CD14-positive monocyte (primary cell): Measurements from ENCODE around the gene CPED1. TPM values are rescaled to one million over a fixed set of nuclear protein-coding genes. Genes with fewer than 3 reads are reported as not detected.

Experiments used
- DNase-seq, 3 donors: peaks; one replicate each; pipeline ENCODE4 v3.0.0-alpha.2; 2011 to 2022
- H2AFZ ChIP-seq: 2 replicates; pipeline ENCODE4 v1.6.0; 2012; ENCODE audit warnings: mild to moderate bottlenecking, low read depth, low read length, inconsistent platforms; ENCODE audit not compliant: insufficient read depth, poor library complexity, severe bottlenecking
- H3K27ac ChIP-seq, 2 donors: 1 replicate in 1 of 2; 2 replicates in 1 of 2; pipeline ENCODE4 v1.5.1; 2012 to 2013; ENCODE audit warnings: low read length in 2 of 2, control low read depth in 1 of 2, inconsistent platforms in 1 of 2, low read depth in 1 of 2, mild to moderate bottlenecking in 1 of 2
- H3K27me3 ChIP-seq, 2 donors: one replicate each; pipeline versions ENCODE4 v1.6.0 to v1.6.1; 2011 to 2013; ENCODE audit warnings: low read length in 2 of 2; ENCODE audit not compliant: control insufficient read depth in 2 of 2, insufficient read depth in 2 of 2
- H3K36me3 ChIP-seq, 2 donors: replicated peaks in 1 of 2; 1 replicate in 1 of 2; 2 replicates in 1 of 2; pipeline versions ENCODE4 v1.5.1 to v1.6.1; 2012 to 2013; ENCODE audit warnings: low read length in 2 of 2, control low read depth in 1 of 2, inconsistent platforms in 1 of 2, mild to moderate bottlenecking in 1 of 2; ENCODE audit not compliant: insufficient read depth in 2 of 2, control insufficient read depth in 1 of 2
- H3K4me1 ChIP-seq, 2 donors: 1 replicate in 1 of 2; 2 replicates in 1 of 2; pipeline versions ENCODE4 v1.5.1 to v1.6.1; 2012 to 2013; ENCODE audit warnings: low read length in 2 of 2, control low read depth in 1 of 2, inconsistent platforms in 1 of 2, mild to moderate bottlenecking in 1 of 2, moderate library complexity in 1 of 2; ENCODE audit not compliant: insufficient read depth in 2 of 2, control insufficient read depth in 1 of 2
- H3K4me2 ChIP-seq: replicated peaks from 2 replicates; pipeline ENCODE3; 2012; ENCODE audit warnings: low read length, moderate library complexity, mild to moderate bottlenecking; ENCODE audit not compliant: poor library complexity, severe bottlenecking; ENCODE audit errors: extremely low read depth
- H3K4me3 ChIP-seq, 3 experiments: fragments of 200-600 bp in 1 of 3; sonication (generic) in 1 of 3; replicated peaks in 1 of 3; 1 replicate in 2 of 3; 2 replicates in 1 of 3; pipeline ENCODE4 v1.5.1; 2011 to 2013; ENCODE audit warnings: low read length in 3 of 3, mild to moderate bottlenecking in 3 of 3, control low read depth in 2 of 3, low read depth in 2 of 3, inconsistent platforms in 1 of 3, moderate library complexity in 1 of 3
- H3K79me2 ChIP-seq: 2 replicates; pipeline ENCODE4 v1.6.0; 2012; ENCODE audit warnings: mild to moderate bottlenecking, control low read depth, inconsistent platforms, low read length, moderate library complexity; ENCODE audit not compliant: insufficient read depth
- H3K9ac ChIP-seq: 2 replicates; pipeline ENCODE4 v1.6.0; 2017; ENCODE audit warnings: low read length, mild to moderate bottlenecking; ENCODE audit not compliant: insufficient read depth, poor library complexity, severe bottlenecking
- H3K9me3 ChIP-seq, 2 donors: replicated peaks in 1 of 2; 1 replicate in 1 of 2; 2 replicates in 1 of 2; pipeline versions ENCODE4 v1.5.1 to v1.6.1; 2012 to 2013; ENCODE audit warnings: low read length in 2 of 2, control low read depth in 1 of 2; ENCODE audit not compliant: control insufficient read depth in 1 of 2, insufficient read depth in 1 of 2
- H4K20me1 ChIP-seq: 2 replicates; pipeline ENCODE4 v1.6.0; 2012; ENCODE audit warnings: mild to moderate bottlenecking, low read length, control low read depth, moderate library complexity; ENCODE audit not compliant: insufficient read depth
- H3K27ac Mint-ChIP-seq, 7 donors: one replicate each; pipeline ENCODE4 v1.8.0; 2020; ENCODE audit warnings: mild to moderate bottlenecking in 7 of 7, mixed read lengths in 7 of 7, moderate library complexity in 6 of 7, inconsistent platforms in 2 of 7
- H3K27me3 Mint-ChIP-seq, 3 donors: one replicate each; pipeline ENCODE4 v1.8.0; 2021 to 2022; ENCODE audit warnings: low read depth in 3 of 3, mild to moderate bottlenecking in 3 of 3, mixed read lengths in 3 of 3, moderate library complexity in 3 of 3, inconsistent platforms in 1 of 3
- H3K36me3 Mint-ChIP-seq, 2 donors: one replicate each; pipeline ENCODE4 v1.8.0; 2020; ENCODE audit warnings: mixed read lengths in 2 of 2, inconsistent platforms in 1 of 2, mild to moderate bottlenecking in 1 of 2
- H3K4me1 Mint-ChIP-seq: one replicate; pipeline ENCODE4 v1.8.0; 2020; ENCODE audit warnings: mild to moderate bottlenecking, mixed read lengths
- H3K4me3 Mint-ChIP-seq, 2 donors: one replicate each; pipeline ENCODE4 v1.8.0; 2020; ENCODE audit warnings: mild to moderate bottlenecking in 2 of 2, mixed read lengths in 2 of 2, moderate library complexity in 1 of 2
- H3K9me3 Mint-ChIP-seq, 7 donors: one replicate each; pipeline ENCODE4 v1.8.0; 2020 to 2022; ENCODE audit warnings: mixed read lengths in 7 of 7, mild to moderate bottlenecking in 6 of 7, moderate library complexity in 6 of 7, inconsistent platforms in 2 of 7
- CTCF ChIP-seq: fragments of 200-600 bp; IDR thresholded peaks from one replicate; pipeline ENCODE4 v1.8.0; 2022; ENCODE audit warnings: antibody characterized with exemption, mild to moderate bottlenecking
- WGBS: methylation state at CpG from one replicate; pipeline ENCODE4 v1.1.5; 2013; ENCODE audit warnings: missing lambda C conversion rate; ENCODE audit not compliant: insufficient coverage; 5-methylcytosine and 5-hydroxymethylcytosine counted together
- intact Hi-C, 2 donors: fragments of 100-400 bp; cut with micrococcal nuclease; formaldehyde crosslinking; loops; one replicate each; pipeline versions ENCODE4 v1.15.0 to v1.15.1; 2023
- polyA plus RNA-seq, 3 donors: library from polyadenylated mRNA; depleted of rRNA in 1 of 3; unstranded in 2 of 3; stranded (reverse) in 1 of 3; fragments of 300-500 nt in 2 of 3; fragments of >200 nt in 1 of 3; fragmentation: Illumina TruSeq in 2 of 3; gene quantifications; 1 replicate in 2 of 3; 2 replicates in 1 of 3; pipeline ENCODE4 v1.2.3, GENCODE V29; 2012 to 2021

CPED1 gene
- polyA plus RNA-seq, 3 donors, result 9.8 to 30.0 (median 20.4) TPM

GRCh38 chr7:121132940-121133339 lies 144.4 kb downstream of the CPED1 start:
- no CpG with 5 or more reads among the region's 1 CpG for WGBS

GRCh38 chr7:121133444-121133843 lies 144.9 kb downstream of the CPED1 start:
- no CpG with 5 or more reads among the region's 3 CpGs for WGBS
- peaks cover 3% of the 10 kb centered on the region for H3K4me1 Mint-ChIP-seq
- Histone ChIP-seq H3K9ac (no peak overlapping the region), H3K9me3 (no peaks in the 10 kb centered on the region), H3K36me3 (no peaks in the 10 kb centered on the region), H3K4me2 (no peak overlapping the region), H2AFZ (no peak overlapping the region), H3K4me1 (no peaks in the 10 kb centered on the region), H3K4me3 (no peak overlapping the region), H3K79me2 (no peaks in the 10 kb centered on the region), H4K20me1 (no peaks in the 10 kb centered on the region), H3K27me3 (no peaks in the 10 kb centered on the region), H3K27ac (no peak overlapping the region)
- no peak overlapping the region for H3K27ac Mint-ChIP-seq
- no peaks in the 10 kb centered on the region for H3K36me3 Mint-ChIP-seq
- peaks cover 0 to 4% (median 0%) of the 10 kb centered on the region in 3 donors for H3K27me3 Mint-ChIP-seq
- H3K4me3 Mint-ChIP-seq, result no peak overlapping the region
- no peaks in the 10 kb centered on the region for H3K9me3 Mint-ChIP-seq
- no peak for TF ChIP-seq CTCF
- intact Hi-C loops, result no loop called here
- DNase-seq, result no peak

More at GRCh38 chr7:121132940-121133339, 144.4 kb downstream of the CPED1 start:
- Histone ChIP-seq H3K9me3 (no peaks in the 10 kb centered on the region), H4K20me1 (no peaks in the 10 kb centered on the region), H3K27ac (no peak overlapping the region), H3K4me2 (no peak overlapping the region), H3K4me3 (no peak overlapping the region), H2AFZ (no peak overlapping the region), H3K79me2 (no peaks in the 10 kb centered on the region), H3K27me3 (no peaks in the 10 kb centered on the region), H3K9ac (no peak overlapping the region), H3K4me1 (no peaks in the 10 kb centered on the region), H3K36me3 (no peaks in the 10 kb centered on the region)
- peaks cover 0 to 4% (median 0%) of the 10 kb centered on the region in 3 donors for H3K27me3 Mint-ChIP-seq
- no peaks in the 10 kb centered on the region for H3K36me3 Mint-ChIP-seq
- no peaks in the 10 kb centered on the region for H3K4me1 Mint-ChIP-seq
- H3K9me3 Mint-ChIP-seq, result no peaks in the 10 kb centered on the region
- H3K27ac Mint-ChIP-seq, result no peak overlapping the region
- TF ChIP-seq CTCF, result no peak
- no peak for DNase-seq
- no peak overlapping the region for H3K4me3 Mint-ChIP-seq
- intact Hi-C loops, result no loop called here
